ENCODE results near the gene ARHGEF26.

ARHGEF26 gene

GRCh38 chr3:154236331-154236730, 115.1 kb downstream of the ARHGEF26 start:
- ATAC-seq (ENCODE audit: insufficient read depth, low read depth): no peak
- H3K4me3 ChIP-seq (ENCODE audit: low read depth in 1 of 2, low read length in 2 of 2): no peak overlapping the region
- H3K4me2 ChIP-seq (ENCODE audit: insufficient read depth, low read length): no peak overlapping the region
- no peak overlapping the region for H2AFZ ChIP-seq (ENCODE audit: low read depth, low read length)
- no peaks in the 10 kb centered on the region for H3K27me3 ChIP-seq (ENCODE audit: insufficient read depth, low read length, poor library complexity)
- no peak overlapping the region for H3K27ac ChIP-seq (ENCODE audit: low read length)
- no peaks in the 10 kb centered on the region for H3K79me2 ChIP-seq (ENCODE audit: insufficient read depth, low read length)
- DNase-seq: no peak
- no peaks in the 10 kb centered on the region for H3K9me3 ChIP-seq (ENCODE audit: insufficient read depth, low read length, severe bottlenecking)
- H3K4me1 ChIP-seq (ENCODE audit: insufficient read depth, low read length): no peaks in the 10 kb centered on the region
- no peaks in the 10 kb centered on the region for H4K20me1 ChIP-seq (ENCODE audit: insufficient read depth, low read length)
- H3K36me3 ChIP-seq (ENCODE audit: insufficient read depth, low read length): no peaks in the 10 kb centered on the region
- TF ChIP-seq, protein P1, sequence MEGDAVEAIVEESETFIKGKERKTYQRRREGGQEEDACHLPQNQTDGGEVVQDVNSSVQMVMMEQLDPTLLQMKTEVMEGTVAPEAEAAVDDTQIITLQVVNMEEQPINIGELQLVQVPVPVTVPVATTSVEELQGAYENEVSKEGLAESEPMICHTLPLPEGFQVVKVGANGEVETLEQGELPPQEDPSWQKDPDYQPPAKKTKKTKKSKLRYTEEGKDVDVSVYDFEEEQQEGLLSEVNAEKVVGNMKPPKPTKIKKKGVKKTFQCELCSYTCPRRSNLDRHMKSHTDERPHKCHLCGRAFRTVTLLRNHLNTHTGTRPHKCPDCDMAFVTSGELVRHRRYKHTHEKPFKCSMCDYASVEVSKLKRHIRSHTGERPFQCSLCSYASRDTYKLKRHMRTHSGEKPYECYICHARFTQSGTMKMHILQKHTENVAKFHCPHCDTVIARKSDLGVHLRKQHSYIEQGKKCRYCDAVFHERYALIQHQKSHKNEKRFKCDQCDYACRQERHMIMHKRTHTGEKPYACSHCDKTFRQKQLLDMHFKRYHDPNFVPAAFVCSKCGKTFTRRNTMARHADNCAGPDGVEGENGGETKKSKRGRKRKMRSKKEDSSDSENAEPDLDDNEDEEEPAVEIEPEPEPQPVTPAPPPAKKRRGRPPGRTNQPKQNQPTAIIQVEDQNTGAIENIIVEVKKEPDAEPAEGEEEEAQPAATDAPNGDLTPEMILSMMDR (IDR thresholded peaks at IDR 0.05; ENCODE audit: borderline replicate concordance, extremely low read depth, low read length, poor library complexity, severe bottlenecking): no peak
- TF ChIP-seq EZH2 (IDR thresholded peaks at IDR 0.05; ENCODE audit: borderline replicate concordance, low read depth, low read length, severe bottlenecking): no peak
- H3K9ac ChIP-seq (ENCODE audit: low read depth, low read length): no peak overlapping the region

GRCh38 chr3:154240235-154240634, 119.0 kb downstream of the ARHGEF26 start:
- Histone ChIP-seq H3K9me3 (ENCODE audit: insufficient read depth, low read length, severe bottlenecking) (no peaks in the 10 kb centered on the region), H3K27me3 (ENCODE audit: insufficient read depth, low read length, poor library complexity) (no peaks in the 10 kb centered on the region), H3K9ac (ENCODE audit: low read depth, low read length) (no peak overlapping the region), H3K4me1 (ENCODE audit: insufficient read depth, low read length) (no peaks in the 10 kb centered on the region), H3K36me3 (ENCODE audit: insufficient read depth, low read length) (no peaks in the 10 kb centered on the region), H3K4me3 (ENCODE audit: low read depth in 1 of 2, low read length in 2 of 2) (no peak overlapping the region), H3K4me2 (ENCODE audit: insufficient read depth, low read length) (no peak overlapping the region), H3K27ac (ENCODE audit: low read length) (no peak overlapping the region), H3K79me2 (ENCODE audit: insufficient read depth, low read length) (no peaks in the 10 kb centered on the region), H2AFZ (ENCODE audit: low read depth, low read length) (no peak overlapping the region), H4K20me1 (ENCODE audit: insufficient read depth, low read length) (no peaks in the 10 kb centered on the region)
- DNase-seq (no peak), ATAC-seq (ENCODE audit: insufficient read depth, low read depth) (no peak)
- no peak for TF ChIP-seq EZH2 (IDR thresholded peaks at IDR 0.05; ENCODE audit: borderline replicate concordance, low read depth, low read length, severe bottlenecking)
- TF ChIP-seq, protein P1 (IDR thresholded peaks at IDR 0.05; ENCODE audit: borderline replicate concordance, extremely low read depth, low read length, poor library complexity, severe bottlenecking): no peak

DNA sequence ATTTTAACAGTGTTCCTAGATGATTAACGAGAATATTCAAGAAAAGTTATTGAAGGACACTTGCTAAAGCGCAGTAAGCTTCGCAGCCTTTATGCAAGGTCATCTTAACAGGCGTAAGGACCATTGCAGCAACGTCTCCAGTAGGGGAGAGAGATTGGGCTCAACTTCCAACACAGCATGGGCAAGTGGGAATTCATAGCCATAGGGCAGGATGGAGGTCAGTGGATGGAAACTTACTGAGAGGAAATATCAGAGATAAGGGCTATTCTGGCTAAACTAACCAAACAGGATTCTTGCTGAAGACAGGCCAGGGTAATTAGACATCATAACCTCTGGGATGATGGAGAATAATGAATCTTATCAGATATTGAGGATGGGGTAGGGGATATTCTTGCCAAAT, 120.3 kb downstream of the ARHGEF26 start:
- H3K4me2 ChIP-seq (ENCODE audit: insufficient read depth, low read length): no peak overlapping the region
- H3K9ac ChIP-seq (ENCODE audit: low read depth, low read length): no peak overlapping the region
- no peaks in the 10 kb centered on the region for H3K4me1 ChIP-seq (ENCODE audit: insufficient read depth, low read length)
- no peaks in the 10 kb centered on the region for H3K9me3 ChIP-seq (ENCODE audit: insufficient read depth, low read length, severe bottlenecking)
- no peak for DNase-seq
- no peak overlapping the region for H2AFZ ChIP-seq (ENCODE audit: low read depth, low read length)
- no peaks in the 10 kb centered on the region for H3K27me3 ChIP-seq (ENCODE audit: insufficient read depth, low read length, poor library complexity)
- H3K27ac ChIP-seq (ENCODE audit: low read length): no peak overlapping the region
- no peaks in the 10 kb centered on the region for H3K79me2 ChIP-seq (ENCODE audit: insufficient read depth, low read length)
- no peak overlapping the region for H3K4me3 ChIP-seq (ENCODE audit: low read depth in 1 of 2, low read length in 2 of 2)
- no peaks in the 10 kb centered on the region for H3K36me3 ChIP-seq (ENCODE audit: insufficient read depth, low read length)
- TF ChIP-seq, protein P1 (IDR thresholded peaks at IDR 0.05; ENCODE audit: borderline replicate concordance, extremely low read depth, low read length, poor library complexity, severe bottlenecking): no peak
- no peak for TF ChIP-seq EZH2 (IDR thresholded peaks at IDR 0.05; ENCODE audit: borderline replicate concordance, low read depth, low read length, severe bottlenecking)
- H4K20me1 ChIP-seq (ENCODE audit: insufficient read depth, low read length): no peaks in the 10 kb centered on the region
- no peak for ATAC-seq (ENCODE audit: insufficient read depth, low read depth)

DNA sequence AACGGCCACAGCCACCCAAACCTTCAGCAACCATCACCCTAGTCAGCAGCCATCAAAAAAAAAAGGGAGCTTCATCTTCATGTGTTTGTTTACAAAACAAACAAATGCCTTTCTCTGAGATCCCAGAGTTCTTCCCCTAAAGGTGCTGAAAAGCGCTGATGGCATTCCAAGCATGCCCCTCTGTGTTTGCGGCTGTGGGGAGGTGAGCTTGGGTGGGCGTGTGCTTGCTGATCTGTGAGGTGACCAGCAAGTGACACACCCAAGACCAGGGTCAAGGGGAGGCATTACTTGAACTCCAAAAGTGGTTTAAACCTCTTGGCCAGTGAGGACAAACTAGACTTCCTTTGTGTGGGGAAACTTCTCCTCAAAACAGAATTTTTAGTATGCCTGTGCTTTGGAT, 121.6 kb downstream of the ARHGEF26 start:
- Histone ChIP-seq H3K27ac (ENCODE audit: low read length) (no peak overlapping the region), H3K4me2 (ENCODE audit: insufficient read depth, low read length) (no peak overlapping the region), H3K27me3 (ENCODE audit: insufficient read depth, low read length, poor library complexity) (no peaks in the 10 kb centered on the region), H3K9ac (ENCODE audit: low read depth, low read length) (no peak overlapping the region), H3K4me3 (ENCODE audit: low read depth in 1 of 2, low read length in 2 of 2) (no peak overlapping the region), H3K4me1 (ENCODE audit: insufficient read depth, low read length) (no peaks in the 10 kb centered on the region), H2AFZ (ENCODE audit: low read depth, low read length) (no peak overlapping the region), H3K79me2 (ENCODE audit: insufficient read depth, low read length) (no peaks in the 10 kb centered on the region), H4K20me1 (ENCODE audit: insufficient read depth, low read length) (no peaks in the 10 kb centered on the region), H3K9me3 (ENCODE audit: insufficient read depth, low read length, severe bottlenecking) (no peaks in the 10 kb centered on the region), H3K36me3 (ENCODE audit: insufficient read depth, low read length) (no peaks in the 10 kb centered on the region)
- no peak for TF ChIP-seq EZH2 (IDR thresholded peaks at IDR 0.05; ENCODE audit: borderline replicate concordance, low read depth, low read length, severe bottlenecking)
- TF ChIP-seq, protein P1 (IDR thresholded peaks at IDR 0.05; ENCODE audit: borderline replicate concordance, extremely low read depth, low read length, poor library complexity, severe bottlenecking): no peak
- ATAC-seq (ENCODE audit: insufficient read depth, low read depth): no peak
- no peak for DNase-seq

Measured in DND-41 (cell line).